LoVo (cell line): ENCODE results near the gene MBTPS2.
"Not testable (repeated sequence)": the region's sequence is repeated elsewhere in the genome, so short reads cannot be mapped to it uniquely, and the experiment has no call there.

Experiments used
- DNase-seq: peaks from one replicate; pipeline ENCODE4 v3.0.0-alpha.2; 2016; ENCODE audit warnings: low spot score

MBTPS2 gene

DNA sequence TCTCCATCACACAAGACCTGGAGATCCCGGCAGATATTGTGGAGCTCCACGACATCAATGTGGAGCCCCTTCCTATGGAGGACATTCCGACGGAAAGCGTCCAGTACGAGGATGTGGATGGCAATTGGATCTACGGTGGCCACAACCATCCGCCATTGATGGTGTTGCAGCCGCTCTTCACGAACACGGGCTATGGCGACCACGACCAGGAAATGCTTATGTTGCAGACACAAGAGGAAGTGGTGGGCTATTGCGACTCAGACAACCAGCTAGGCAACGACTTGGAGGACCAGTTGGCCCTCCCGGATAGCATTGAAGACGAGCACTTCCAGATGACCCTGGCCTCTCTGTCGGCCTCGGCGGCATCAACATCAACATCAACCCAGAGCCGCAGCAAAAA, 17.1 kb downstream of the MBTPS2 start:
- no peak for DNase-seq

DNA sequence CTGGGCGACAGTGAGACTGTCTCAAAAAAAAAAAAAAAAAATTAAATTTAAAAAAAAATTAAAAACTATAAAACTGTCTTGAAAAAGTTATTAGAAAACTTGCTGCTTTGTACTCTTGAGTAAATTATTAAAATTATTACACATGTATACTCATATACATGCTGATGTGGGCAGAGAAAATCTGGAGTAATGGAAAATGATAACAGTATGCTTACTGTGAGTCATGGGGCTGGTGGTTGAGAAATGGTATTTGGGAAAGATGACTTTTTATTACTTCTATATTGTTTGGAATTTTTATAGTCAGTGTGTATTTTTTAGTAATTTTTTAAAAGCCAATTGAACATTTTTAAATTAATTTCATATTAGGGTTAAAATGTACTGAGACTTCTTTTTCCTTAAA, 23.8 kb downstream of the MBTPS2 start:
- no peak for DNase-seq

DNA sequence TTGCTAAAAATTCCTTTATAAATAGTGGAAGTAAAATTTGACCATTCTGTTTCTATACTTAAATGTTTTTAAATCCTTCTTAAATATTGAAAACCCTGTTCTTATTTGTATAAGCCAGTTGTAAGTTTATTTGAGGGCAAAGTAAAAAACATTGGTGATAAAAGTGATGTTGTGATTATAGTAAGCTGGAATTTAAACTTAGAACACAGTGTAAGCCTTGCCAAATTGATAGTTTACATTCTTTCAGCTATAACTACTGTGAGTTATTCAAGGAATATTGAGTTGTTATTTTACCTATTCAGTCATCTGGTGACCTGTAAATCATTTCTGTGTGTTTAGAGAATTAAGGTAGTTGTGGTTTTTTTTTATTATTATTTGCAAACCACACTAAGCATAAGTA, 26.0 kb downstream of the MBTPS2 start:
- DNase-seq = no peak

DNA sequence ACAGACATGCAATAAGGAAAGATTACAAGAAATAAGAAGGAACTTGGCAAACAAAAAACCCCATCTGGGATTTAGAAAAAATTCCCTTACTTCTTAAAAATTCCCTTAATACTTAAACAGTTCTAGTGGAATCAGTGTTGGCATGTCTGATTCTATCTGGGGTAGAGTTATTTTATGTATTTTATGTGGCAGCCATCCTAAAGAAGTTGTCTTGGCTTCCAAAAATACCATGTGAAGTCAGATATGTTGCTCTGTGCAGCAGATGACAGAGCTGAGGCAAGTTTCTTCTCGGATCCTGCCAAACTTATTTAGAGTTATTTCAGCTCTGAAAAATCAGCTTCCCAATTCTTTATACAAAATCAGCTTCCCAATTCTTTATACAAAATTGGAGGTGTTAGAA, 31.1 kb downstream of the MBTPS2 start:
- no peak for DNase-seq

DNA sequence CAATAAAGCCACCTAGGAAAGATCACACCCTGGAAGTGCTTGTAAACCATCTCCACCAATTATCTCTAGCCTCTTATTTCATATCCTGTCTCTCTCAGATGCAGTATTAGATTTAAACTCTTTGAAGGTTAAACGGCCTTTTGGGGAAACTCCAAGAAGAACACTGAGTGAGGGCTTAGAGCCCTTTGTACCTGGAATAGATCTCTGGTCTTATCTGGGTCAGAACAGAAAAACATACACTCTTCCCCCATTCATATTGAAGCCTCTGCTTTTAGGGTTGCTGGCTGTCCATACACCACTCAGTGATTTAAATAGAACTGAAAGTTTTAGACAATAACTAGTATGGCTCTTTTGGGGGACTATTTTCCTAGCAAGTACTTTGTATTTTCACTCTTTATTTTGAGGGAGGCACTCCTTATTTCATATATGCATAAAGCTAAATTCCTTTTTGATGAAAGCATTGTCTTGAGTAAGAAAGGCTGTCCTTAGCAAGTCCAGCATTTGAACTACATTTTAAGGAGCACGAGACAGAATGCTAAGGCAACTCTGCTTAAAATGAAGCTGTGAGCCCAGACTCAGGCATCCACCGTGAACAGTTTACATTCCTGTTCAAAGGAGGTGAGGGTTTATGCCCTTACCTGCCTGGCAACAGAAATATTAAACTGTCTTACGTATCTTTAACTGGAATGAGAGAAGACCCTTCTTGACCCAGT, 33.8 kb downstream of the MBTPS2 start:
- no peak for DNase-seq

DNA sequence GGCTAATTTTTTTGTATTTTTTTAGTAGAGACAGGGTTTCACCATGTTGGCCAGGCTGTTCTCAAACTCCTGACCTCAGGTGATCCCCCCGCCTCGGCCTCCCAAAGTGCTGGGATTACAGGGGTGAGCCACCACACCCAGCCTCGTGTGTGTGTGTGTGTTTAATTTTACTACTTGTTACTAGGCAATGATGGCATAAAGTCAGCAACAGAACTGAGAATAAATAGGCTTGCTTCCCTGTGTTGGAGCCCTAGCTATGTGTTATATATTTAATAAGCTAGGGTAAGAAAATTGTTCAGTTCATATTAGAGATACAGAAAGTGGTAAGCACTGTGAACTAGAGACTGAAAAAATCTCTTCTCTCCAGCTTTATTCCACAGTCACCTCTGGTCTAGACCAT, 34.8 kb downstream of the MBTPS2 start:
- not testable (repeated sequence) for DNase-seq

DNA sequence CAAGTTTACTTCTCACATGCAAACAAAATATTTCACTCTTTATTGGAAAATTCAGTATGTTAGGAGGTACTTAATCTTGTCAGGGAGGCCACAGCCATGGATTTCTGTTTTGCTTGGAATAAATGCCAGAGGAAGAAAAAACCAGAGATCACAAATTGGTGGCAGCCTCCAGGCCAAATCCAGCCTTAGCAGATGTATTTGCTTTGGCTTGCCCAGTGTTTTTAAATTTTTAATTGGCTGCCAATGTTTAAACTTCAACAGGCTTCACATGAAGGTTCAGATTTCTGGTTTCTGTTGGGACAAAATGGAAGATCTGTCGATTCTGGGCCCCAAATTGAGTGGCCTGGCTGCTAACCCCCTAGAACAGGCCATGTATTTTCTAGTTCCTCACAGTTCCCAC, 35.6 kb downstream of the MBTPS2 start:
- no peak for DNase-seq

DNA sequence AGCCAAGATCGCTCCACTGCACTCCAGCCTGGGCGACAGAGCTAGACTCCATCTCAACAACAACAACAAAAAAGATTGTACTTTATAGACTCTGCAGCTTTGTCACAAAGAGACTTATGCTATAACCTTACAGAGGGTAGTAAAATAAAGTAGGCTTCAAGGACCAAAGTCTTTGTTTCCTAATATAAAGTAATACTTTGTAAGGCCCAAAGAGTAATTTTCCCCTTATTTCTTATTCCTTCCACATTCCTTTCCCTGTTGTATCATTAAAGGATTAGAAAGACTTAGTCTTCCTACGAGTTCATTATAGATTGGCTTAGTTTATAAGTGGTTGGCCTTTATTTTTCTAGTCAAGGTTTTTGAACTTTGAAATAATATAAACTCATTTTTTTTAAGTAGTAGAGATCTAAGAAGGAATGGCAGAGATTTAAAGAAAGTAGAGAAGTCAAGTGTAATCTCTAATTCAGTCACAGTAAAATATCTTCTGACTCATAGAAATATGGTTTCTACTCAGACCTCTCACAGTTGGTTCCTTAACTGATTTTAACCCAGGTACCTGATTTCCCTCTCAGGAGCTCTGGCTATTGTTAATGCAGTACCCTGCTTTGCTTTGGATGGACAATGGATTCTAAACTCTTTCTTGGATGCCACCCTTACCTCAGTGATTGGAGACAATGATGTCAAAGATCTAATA, 42.6 kb downstream of the MBTPS2 start:
- DNase-seq = no peak

DNA sequence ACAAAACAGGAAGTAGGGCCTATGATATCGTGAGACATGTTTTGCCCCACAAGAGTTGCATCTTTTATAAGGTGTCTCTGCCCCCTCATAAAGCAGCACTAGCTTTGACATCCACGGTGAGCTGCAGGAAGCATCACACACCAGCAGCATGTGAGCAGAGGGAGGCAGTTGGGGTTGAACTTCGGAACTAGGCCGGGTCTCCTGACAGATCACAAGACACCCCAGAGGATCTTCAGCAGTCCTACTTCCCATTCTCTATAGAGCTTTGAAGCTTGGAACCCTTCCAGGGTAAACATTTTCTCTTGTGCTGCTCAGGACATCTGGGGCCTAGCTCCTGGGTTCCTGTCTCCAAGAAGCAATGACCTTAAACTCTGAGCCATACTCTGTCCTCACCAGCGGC, 43.8 kb downstream of the MBTPS2 start:
- DNase-seq = no peak

DNA sequence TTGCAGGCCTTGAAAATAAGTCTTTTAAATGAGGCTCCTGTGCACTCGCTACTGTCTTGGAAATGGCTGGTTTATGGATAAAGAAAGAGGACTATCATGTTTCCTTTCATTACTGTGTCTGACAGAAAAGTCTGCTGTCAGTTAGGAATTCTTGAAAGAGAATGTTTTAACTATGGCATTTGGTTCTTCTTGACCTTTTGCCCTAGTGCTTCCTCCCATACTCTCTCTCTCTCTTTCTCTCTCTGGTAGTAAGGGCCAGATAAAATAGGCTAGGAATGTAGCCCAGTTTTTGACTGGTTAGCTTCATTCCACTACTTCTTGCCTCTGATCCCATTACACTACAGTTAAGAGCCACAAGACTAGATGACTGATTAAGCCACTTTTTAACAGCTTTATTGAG, 46.2 kb downstream of the MBTPS2 start:
- no peak for DNase-seq

DNA sequence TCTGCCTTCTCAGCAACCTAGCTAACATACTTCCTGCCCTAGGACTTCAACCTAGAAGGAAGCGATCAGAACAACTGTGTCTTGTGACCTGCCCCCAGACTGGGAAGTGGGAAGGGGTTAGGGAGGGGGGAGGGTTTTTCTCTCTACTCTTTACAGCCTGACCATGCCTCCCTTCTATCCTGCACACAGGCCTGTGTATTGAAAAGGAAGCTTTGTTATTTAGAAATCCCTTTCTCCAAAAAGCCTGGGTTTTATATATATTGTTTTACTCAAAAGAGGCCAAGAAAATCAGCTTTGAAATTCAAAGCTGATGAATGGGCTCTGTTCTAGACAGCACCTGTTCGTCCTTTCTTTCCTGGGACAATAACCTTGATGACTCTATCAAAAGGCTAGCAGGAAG, 65.9 kb downstream of the MBTPS2 start:
- DNase-seq = no peak

DNA sequence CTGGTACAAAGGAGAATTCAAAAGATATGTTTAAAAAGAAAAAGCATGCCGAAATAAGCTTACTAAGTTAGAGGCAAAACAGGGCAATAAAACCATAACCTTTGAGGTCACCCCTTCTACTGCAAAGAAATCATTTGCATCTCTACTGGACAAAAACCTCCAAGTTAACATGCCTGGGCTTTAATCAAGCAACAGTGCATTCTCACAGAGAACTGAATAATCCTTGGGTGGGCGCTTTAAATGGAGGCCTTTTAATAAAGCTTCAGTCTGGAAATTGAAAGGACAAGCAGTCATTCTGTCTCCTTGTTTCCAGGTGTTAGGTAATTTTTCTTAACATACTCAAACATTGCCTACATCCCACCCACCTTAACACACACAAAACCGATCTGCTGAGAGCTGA, 66.5 kb downstream of the MBTPS2 start:
- no peak for DNase-seq

DNA sequence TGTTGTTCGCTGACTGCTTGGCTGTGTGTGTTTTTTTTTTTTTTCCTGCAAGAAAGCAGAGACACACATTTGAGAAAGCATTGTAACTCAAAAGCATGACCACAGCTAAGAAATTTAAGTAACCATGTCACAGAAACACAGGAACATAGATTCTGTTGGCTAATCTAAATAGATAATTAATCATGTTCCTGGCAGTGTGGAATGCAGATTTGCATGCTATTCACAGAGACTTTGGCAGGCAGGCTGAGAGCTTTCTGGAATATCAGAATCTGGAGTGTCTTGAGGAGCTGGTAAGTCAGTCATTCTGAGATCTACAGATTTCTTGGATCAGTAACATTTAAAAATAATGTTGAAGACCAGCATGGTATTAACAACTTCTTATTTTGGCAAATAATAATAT, 67.8 kb downstream of the MBTPS2 start:
- no peak for DNase-seq

DNA sequence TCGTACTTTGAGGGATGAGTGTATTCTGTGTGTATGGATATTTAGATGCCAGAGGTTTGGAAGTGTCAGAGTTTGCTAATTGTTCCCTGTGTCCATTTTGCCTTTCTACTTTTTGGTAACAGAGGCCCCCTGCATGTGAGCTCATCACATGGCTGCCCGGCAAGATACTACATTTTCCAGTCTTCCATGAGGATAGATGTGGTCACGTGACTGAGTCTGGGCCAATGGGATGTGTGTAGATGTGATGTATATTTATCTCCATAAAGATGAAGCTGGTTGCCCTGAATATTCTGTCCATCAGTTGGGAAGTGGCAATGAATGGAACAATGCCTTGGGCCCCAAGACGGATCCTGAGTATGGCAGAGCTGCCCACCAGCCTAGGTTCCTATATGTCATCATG, 72.1 kb downstream of the MBTPS2 start:
- DNase-seq = no peak

DNA sequence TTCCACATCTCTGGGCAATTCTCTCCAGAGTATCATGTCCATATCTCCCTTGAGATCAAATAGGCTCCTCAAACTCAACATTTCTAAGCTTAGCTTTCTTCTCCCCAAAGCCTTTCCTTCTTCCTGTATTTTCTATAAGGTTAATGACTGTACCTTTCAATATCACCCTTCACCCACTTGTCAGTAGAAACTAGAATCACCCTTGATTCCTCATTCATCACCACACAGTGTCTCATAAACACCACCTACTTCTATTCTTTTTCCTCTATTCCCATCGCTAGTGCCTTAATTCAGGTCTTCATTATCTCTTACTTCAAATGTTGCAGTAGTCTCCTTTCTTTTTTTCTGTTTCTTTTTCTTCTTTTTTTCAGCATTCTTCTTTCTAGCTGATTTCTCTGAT, 72.8 kb downstream of the MBTPS2 start:
- no peak for DNase-seq

DNA sequence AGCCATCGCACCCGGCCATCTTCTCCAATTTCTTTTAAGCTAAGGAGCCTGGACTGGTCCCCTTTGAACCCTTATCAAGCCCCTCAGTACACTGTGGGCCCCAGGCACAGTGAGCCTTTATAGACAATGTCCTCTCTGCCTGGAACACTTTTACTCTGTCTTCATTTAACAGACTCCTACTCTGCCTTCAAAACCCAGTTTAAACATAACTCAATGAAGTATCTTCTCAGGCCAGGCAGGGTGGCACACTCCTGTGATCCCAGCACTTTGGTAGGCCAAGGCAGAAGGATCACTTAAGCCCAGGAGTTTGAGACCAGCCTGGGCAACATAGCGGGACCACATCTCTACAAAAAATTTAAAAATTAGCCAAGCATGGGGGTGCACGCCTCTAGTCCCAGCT, 73.6 kb downstream of the MBTPS2 start:
- DNase-seq = no peak

DNA sequence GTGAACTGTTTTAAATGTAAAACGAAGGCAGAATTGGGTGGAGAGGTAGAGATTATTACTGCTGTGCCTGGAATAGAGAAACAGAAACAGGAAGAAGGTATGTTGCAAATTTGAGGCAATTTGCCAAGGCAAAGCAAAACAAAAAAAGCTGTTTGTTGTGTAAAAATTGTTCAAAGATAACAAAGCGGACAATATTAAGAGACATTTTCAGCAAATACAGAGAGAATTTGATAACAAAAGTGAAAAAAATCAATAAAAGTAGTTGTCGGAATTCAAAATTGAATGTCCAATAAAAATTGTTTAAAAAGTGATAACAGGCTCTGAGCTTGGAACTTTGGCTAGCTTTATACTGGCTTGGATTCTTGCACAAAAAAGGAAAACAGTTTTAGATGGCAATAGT, 86.7 kb downstream of the MBTPS2 start:
- DNase-seq = peak; percentile 6

DNA sequence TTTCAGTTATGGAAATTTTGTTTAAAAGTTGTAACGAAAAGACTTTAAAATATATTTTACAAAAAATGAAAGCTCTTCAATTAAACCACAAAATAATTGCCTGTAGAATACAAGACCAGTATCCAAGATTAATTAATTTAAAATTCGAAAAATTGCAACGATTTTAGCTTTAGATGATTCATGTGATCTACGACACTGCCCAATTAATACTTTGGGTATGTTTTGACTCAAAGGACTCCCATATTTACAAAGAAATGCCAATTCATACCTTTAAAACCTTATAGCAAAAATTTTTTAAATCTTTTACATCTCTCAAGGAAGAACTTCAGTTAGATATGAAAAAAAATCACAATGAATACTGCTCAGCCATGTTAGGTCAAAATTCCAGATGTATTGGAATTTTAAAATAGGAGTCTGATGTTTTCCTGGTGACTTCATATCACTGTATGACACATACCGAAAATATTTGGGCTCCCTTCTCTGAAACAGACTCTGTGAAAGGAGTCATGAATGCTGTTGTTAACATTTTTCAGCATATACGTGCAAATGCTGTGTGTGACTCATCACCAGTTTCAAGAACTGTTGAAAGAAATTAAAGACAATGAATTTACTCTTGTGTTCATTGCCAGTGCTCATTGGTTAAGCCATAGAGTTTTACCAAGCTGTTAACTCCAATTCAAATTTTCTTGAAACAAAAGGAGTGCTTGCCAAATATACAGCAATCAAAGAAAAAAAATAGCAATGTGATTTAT, 87.3 kb downstream of the MBTPS2 start:
- DNase-seq = peak; percentile 65

DNA sequence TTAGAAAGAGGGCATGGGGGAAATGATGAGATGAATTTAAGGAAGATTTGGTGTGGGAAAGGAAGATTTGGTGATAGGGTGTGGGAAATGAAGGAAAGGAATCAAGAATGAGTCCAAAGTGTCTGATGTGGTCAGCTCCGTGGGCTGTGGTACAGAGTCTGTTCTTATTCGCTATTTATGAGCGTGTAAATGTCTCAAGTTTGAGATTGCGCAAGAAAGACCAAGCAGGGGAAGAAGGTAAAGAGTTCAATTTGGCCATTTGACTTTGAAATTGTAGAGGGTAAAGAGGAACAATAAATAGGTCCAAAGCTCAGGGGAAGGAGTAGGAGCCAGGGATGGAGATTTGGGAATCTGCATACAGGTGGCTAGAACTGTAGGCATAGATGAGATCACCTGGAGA, 89.8 kb downstream of the MBTPS2 start:
- no peak for DNase-seq

DNA sequence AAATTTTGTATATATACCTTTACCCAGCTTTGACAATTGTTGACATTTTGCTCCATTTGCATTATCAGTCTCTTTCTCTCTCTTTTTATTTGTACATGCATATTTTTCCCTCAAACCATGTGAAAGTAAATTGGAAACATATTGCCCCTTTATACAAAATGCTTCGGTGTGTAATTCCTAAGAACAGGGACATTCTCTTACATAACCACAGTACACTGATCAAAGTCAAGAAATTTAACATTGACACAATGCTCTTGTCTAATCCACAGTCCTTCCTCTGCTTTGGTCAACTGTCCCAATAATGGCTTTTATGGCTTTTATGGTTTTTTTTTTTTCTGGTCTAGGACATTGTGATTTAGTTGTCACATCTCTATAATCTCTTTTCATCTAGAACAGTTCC, 91.6 kb downstream of the MBTPS2 start:
- no peak for DNase-seq

DNA sequence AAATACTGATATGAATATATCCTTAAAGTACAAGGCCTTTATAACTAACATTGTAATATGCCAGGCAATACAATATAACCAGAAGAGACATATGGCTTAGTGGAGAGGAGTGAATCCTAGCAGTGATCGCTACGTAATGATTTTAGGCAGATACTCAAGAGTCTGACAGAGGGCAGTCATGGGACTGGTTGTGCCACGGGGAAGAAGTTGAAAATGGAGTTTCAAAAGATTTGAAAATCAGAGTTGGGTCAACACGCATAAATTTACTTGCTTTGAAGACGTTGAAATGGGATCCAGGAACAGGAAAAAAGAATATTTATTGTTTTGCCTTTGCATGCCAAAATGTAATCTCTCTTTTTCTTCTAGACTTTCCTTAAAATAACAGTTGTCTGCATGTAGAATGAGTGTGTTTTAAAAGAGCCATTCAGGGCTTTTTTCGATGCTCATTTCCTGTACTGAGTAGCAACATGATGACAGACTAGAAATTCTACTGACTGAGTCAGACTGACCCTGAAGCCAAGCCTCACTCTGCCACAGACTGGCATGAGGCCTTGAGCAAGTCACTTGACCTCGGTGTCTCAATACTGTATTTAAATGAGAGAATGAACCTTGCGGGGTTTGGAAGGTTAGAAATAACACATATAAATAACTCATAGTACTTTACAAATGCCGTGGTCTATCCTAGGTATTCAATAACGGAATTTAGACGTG, 93.0 kb downstream of the MBTPS2 start:
- no peak for DNase-seq

DNA sequence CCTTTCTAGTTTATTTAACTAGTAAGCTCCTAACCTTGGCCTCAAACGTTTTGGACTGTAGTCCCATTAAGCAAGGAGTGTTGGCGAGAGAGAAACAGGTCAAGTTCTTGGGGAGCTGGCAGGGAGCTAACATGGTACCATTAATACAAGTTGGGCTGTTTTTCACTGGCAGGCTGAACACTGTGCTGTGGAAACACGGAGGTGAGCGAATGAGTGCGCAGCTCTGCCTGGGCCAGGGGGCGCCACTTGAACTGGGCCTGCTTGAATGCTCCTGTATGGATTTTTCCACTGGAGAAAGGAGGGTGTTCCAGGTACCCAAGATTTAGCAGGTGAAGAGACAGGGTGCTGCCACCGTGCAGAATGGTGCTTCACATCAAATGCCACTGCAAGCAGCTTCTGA, 93.7 kb downstream of the MBTPS2 start:
- no peak for DNase-seq

DNA sequence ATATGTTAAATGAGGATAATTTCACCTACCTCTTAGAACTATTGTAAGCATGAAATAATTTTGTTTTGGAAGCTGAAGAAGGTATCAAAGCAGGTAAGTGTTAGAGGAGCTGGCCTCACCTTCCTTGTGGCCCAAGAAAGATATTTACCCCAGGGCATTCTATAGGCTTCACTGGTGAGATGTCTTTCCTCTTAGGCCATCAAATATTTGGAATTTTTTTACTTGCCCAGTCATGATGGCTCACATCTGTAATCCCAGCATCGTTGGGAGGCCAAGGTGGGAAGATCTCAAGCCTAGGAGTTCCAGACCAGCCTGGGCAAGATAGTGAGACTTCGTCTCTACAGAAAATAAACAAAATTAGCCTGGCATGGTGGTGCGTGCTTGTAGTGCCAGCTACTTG, 95.0 kb downstream of the MBTPS2 start:
- DNase-seq = no peak
